SU-DHL-6 (cell line): Measurements from ENCODE around the gene WDR13.

Experiments used
- H2AFZ ChIP-seq: fragments of 200-600 bp; sonication (generic); 2 replicates; pipeline ENCODE4 v1.6.1; 2014; ENCODE audit warnings: low read depth, mild to moderate bottlenecking, moderate library complexity, mixed read lengths, antibody characterized with exemption, low read length; ENCODE audit not compliant: severe bottlenecking
- H3F3A ChIP-seq: fragments of 200-600 bp; shearing (Covaris generic); 2 replicates; pipeline ENCODE4 v1.6.0; 2016; ENCODE audit warnings: antibody characterized with exemption, mild to moderate bottlenecking; ENCODE audit not compliant: insufficient read depth
- H3K27ac ChIP-seq: fragments of 200-600 bp; sonication (generic); 2 replicates; pipeline ENCODE4 v1.5.1; 2016; ENCODE audit warnings: low read depth, mild to moderate bottlenecking, low read length, moderate library complexity, mixed read lengths
- H3K27me3 ChIP-seq: fragments of 200-600 bp; sonication (generic), shearing (Covaris generic); 2 replicates; pipeline ENCODE4 v1.6.0; 2014; ENCODE audit warnings: mild to moderate bottlenecking, low read length
- H3K36me3 ChIP-seq: fragments of 200-600 bp; sonication (generic); 2 replicates; pipeline ENCODE4 v1.6.1; 2014; ENCODE audit warnings: mild to moderate bottlenecking, low read length, mixed read lengths
- H3K4me2 ChIP-seq: fragments of 300-600, 200-600 bp; shearing (Covaris generic), sonication (generic); 2 replicates; pipeline ENCODE4 v1.6.0; 2014; ENCODE audit warnings: low read length, low read depth, mild to moderate bottlenecking; ENCODE audit not compliant: poor library complexity, severe bottlenecking
- H3K4me3 ChIP-seq: fragments of 200-600 bp; sonication (generic); 2 replicates; pipeline ENCODE4 v1.5.1; 2014; ENCODE audit warnings: antibody characterized with exemption, low read length, mild to moderate bottlenecking, mixed read lengths; ENCODE audit not compliant: insufficient read depth, poor library complexity, severe bottlenecking
- H3K79me2 ChIP-seq: fragments of 200-600 bp; sonication (generic); 2 replicates; pipeline ENCODE4 v1.6.1; 2014; ENCODE audit warnings: mild to moderate bottlenecking, low read length, moderate library complexity; ENCODE audit not compliant: insufficient read depth
- H3K9ac ChIP-seq: fragments of 200-600 bp; sonication (generic); 2 replicates; pipeline ENCODE4 v1.7.0; 2014; ENCODE audit warnings: mild to moderate bottlenecking, low read length
- H3K9me2 ChIP-seq: fragments of 200-600 bp; sonication (generic); replicated peaks from 2 replicates; pipeline ENCODE4 v1.6.1; 2014; ENCODE audit warnings: low read length; ENCODE audit not compliant: insufficient read depth
- H3K9me3 ChIP-seq: fragments of 200-600 bp; sonication (generic); 2 replicates; pipeline ENCODE4 v1.6.1; 2014; ENCODE audit warnings: low read length, mixed read lengths; ENCODE audit not compliant: insufficient read depth
- H4K20me1 ChIP-seq: fragments of 200-600 bp; sonication (generic); 2 replicates; pipeline ENCODE4 v1.6.1; 2014; ENCODE audit warnings: low read depth, mild to moderate bottlenecking, antibody characterized with exemption, low read length, moderate library complexity, mixed read lengths
- CTCF ChIP-seq: fragments of 200-600 bp; sonication (generic); IDR thresholded peaks from one replicate; pipeline ENCODE4 v1.5.1; 2017; ENCODE audit warnings: antibody characterized with exemption, mild to moderate bottlenecking, low read length, moderate library complexity; ENCODE audit not compliant: insufficient read depth, poor library complexity, severe bottlenecking
- EZH2phosphoT487 ChIP-seq: fragments of 200-600 bp; sonication (generic), shearing (Covaris generic); conservative IDR thresholded peaks from 2 replicates; pipeline ENCODE4 v1.6.1; 2018; ENCODE audit warnings: mild to moderate bottlenecking, antibody characterized with exemption, low read length, moderate library complexity, mixed read lengths

Gene WDR13

GRCh38 chrX:48580662-48581061 lies 16.6 kb upstream of the WDR13 start:
- H3K27me3 ChIP-seq: no peaks in the 10 kb centered on the region
- no peak overlapping the region for H3K27ac ChIP-seq
- peaks cover 6% of the 10 kb centered on the region for H3K79me2 ChIP-seq
- peaks cover 2% of the 10 kb centered on the region; the same call in 1 of the 2 replicates for H4K20me1 ChIP-seq
- no peak overlapping the region for H3K4me2 ChIP-seq
- H3F3A ChIP-seq: peaks cover 30% of the 10 kb centered on the region
- no peaks in the 10 kb centered on the region for H3K9me2 ChIP-seq
- no peak for TF ChIP-seq EZH2phosphoT487
- no peak for TF ChIP-seq CTCF
- H2AFZ ChIP-seq: no peak overlapping the region
- H3K36me3 ChIP-seq: peaks cover 22% of the 10 kb centered on the region
- H3K9me3 ChIP-seq: no peaks in the 10 kb centered on the region
- H3K9ac ChIP-seq: no peak overlapping the region
- H3K4me3 ChIP-seq: no peak overlapping the region

GRCh38 chrX:48584698-48585097 lies 12.6 kb upstream of the WDR13 start:
- H3K9ac ChIP-seq: no peak overlapping the region
- no peaks in the 10 kb centered on the region for H3K79me2 ChIP-seq
- no peak overlapping the region for H2AFZ ChIP-seq
- H3F3A ChIP-seq: peaks cover 6% of the 10 kb centered on the region
- H3K9me2 ChIP-seq: no peaks in the 10 kb centered on the region
- no peaks in the 10 kb centered on the region for H3K27me3 ChIP-seq
- no peaks in the 10 kb centered on the region for H3K9me3 ChIP-seq
- TF ChIP-seq EZH2phosphoT487 (no peak), CTCF (no peak)
- no peaks in the 10 kb centered on the region for H3K36me3 ChIP-seq
- no peak overlapping the region for H3K4me3 ChIP-seq
- H3K4me2 ChIP-seq: no peak overlapping the region
- H3K27ac ChIP-seq: no peak overlapping the region
- no peaks in the 10 kb centered on the region for H4K20me1 ChIP-seq

- TF ChIP-seq EZH2phosphoT487 (no peak), CTCF (no peak)
- Histone ChIP-seq H3K9me2 (no peaks in the 10 kb centered on the region), H3K4me3 (no peak overlapping the region), H3K4me2 (no peak overlapping the region), H3K9me3 (no peaks in the 10 kb centered on the region), H3K27ac (no peak overlapping the region), H3K36me3 (no peaks in the 10 kb centered on the region), H3K27me3 (no peaks in the 10 kb centered on the region), H2AFZ (no peak overlapping the region), H3K9ac (no peak overlapping the region), H3K79me2 (no peaks in the 10 kb centered on the region), H4K20me1 (no peaks in the 10 kb centered on the region), H3F3A (no peaks in the 10 kb centered on the region)
Measured at GRCh38 chrX:48589482-48590162, 7.7 kb upstream of the WDR13 start.
